Stimulated activated CD4-positive, alpha-beta T cell treated with anti-CD3 and anti-CD28 coated beads, Interleukin-15, amount 100 ng/mL, for 48 hours (primary cell): ENCODE measurements around the gene POTEF.
"Not testable (repeated sequence)": the region's sequence is repeated elsewhere in the genome, so short reads cannot be mapped to it uniquely, and the experiment has no call there.

Experiments used
- DNase-seq, 2 donors: peaks; one replicate each; pipeline ENCODE4 v3.0.0-alpha.2; 2020; ENCODE audit warnings: low read depth in 2 of 2

POTEF gene

DNA sequence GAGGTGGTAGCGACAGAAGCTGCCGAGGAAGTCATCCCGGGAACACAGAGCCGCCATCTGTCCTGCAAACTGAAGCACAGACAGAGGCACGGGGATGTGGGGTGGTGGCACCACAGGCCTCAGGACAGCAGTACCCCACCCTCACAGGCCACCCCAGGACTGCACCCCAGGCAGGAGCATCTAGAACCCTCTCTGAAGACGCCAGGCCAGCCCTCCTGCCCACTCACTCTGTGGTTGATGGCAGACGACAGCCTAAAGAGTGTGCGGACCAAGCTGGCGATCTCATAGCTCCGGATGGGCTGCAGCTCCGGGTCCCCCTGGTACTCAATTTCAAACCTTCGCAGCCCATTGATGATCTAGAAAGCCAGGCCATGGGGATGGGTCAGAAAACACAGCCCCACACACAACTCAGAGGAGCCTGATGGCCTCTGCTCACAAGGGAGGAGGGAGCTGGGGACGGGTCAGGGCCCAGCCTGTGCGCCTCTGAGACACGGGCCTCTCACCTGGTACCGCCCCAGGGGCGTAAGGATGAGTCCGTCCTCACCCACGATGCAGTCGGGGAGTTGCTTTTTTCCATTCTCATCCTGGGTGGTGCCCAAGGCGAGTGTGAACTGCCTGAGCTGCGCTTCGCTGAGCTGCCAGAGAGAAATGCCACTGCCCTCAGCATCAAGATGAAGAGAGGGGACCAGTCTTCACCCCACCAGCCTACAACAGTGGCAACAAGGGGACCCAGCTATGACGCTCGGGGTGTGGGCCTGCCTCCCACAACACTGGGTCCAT, 24.0 kb upstream of the POTEF start:
- no peak for DNase-seq

DNA sequence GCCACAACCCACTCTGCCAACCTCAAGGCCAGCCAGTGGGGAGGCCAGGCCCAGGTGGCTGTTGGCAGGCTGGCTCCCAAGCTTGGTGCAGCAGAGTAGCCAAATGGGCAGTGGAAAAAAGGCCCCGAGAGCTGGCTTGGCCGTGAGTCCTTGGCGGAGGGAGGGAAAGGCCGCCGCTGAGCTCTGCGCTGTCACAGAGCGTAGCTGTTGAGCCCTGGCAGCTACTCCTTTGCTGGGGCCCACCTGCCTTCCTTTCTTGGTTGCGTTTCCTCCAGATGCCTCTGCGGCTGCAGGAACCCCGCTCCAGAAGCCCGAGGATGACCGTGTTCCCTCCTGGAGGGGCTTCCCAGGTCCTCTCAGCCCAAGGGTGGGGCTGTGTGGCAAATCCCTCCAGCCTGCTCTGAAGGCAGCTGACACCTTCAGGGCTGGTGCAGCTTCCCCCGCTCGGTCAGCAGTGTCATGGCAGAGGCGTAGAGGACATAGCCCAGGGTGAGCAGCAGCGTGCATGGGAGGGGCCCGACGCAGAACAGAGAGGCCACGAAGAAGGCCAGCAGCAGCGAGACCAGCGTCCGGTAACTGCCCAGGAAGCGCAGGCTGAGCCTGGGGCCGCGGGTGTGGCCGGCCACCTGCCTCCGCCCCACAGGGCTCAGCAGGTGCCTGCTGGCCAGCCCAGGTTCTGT, 23.3 kb upstream of the POTEF start:
- DNase-seq = not testable (repeated sequence)

- not testable (repeated sequence) for DNase-seq
Measured at GRCh38 chr2:130151145-130151512, 22.1 kb upstream of the POTEF start.

DNA sequence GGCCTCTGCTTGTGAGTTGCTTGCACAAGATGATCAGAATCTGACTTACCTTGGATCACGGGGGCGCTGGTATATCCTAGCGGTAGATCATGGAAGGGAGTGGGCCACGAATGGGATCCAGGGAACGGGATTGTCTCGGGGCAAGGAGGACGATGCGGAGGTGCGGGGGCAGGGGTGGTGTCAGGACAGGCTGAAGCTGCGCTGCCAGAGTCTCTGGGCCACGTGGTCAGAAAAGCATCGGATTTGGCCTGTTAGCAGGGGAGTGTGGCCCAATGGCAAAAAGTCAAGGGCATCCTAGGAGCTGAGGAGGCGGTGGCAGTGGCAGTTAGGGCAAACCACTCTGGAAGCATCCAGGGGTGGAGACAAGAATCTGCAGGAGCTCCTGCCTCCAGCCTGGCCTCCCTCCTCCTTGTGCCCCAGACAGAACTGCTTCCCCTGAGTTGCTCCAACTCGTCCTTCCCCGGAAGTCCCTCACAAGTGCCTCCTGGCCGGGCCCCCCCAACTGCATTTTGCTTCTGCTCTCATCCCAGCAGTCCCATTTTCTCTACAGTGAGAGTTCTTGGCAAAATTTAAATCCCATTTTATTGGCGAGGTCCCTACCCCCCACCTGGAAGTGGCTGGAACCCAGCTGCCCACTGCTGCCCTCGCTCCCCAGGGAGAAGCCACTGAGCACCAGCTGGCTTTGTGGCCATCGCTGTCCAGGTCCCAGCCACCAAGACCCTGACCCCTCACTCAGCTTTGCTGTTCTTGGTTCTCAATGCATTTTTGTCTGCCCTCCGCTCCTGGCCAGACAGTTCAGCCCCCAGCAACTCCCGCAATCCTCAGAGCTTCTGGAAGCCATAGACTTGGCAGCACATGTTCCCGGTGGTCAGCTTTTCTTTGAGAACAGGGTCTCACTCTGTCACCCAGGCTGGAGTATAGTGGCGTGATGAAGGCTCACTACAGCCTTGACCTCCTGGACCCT, 21.4 kb upstream of the POTEF start:
- DNase-seq = no peak

GRCh38 chr2:130148515-130148914, 19.5 kb upstream of the POTEF start:
- not testable (repeated sequence) for DNase-seq

GRCh38 chr2:130145006-130145414, 16.0 kb upstream of the POTEF start, which contains the start of gene CCDC74B:
CCDC74B (minus strand) TSS chr2:130145112; CDS start chr2:130144996, 116 bp downstream.
- peak in 1 of 2 donors; percentile 47 for DNase-seq

DNA sequence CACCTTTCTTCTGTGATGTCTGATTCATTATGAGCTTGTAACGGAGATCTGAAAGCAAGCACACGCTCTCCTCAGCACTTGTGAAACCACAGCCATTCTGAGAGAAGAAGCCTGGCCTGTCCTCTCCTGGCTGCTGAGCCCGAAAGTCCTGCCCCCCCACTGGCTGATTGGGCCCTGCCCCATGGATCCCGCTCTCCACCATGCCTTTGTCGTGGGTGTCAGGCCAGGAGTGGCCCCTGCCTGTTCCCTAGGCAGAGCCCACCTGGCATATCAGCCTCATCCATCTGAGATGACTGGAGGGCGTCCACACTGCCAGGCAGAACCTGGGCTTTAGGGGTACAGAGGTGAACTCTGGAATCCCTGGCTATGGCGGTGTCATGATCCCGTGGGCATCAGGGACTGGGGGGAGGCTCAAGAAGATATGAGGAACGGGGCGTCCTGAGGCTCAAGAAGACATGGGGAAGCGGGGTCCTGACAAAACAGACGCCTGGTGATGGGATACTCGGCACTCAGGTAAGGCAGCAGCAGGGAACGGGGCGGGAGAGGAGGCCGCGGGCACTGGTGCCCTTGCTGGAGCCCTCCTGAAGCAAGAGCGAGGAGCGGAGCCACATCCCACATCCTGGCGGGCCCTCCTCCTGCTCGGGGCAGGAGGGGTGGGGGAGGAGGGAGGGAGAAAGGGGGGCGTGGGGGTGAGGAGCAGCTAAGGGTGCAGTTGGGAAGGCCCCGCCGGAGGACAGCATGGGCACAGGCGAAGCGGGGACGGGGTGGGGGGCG, 14.4 kb upstream of the POTEF start:
- DNase-seq = not testable (repeated sequence)

- DNase-seq = not testable (repeated sequence)
Measured at GRCh38 chr2:130142396-130143265, 13.6 kb upstream of the POTEF start.

- not testable (repeated sequence) for DNase-seq
Measured at GRCh38 chr2:130141645-130142370, 12.8 kb upstream of the POTEF start.

GRCh38 chr2:130141002-130141401, 12.0 kb upstream of the POTEF start:
- DNase-seq = not testable (repeated sequence)

DNA sequence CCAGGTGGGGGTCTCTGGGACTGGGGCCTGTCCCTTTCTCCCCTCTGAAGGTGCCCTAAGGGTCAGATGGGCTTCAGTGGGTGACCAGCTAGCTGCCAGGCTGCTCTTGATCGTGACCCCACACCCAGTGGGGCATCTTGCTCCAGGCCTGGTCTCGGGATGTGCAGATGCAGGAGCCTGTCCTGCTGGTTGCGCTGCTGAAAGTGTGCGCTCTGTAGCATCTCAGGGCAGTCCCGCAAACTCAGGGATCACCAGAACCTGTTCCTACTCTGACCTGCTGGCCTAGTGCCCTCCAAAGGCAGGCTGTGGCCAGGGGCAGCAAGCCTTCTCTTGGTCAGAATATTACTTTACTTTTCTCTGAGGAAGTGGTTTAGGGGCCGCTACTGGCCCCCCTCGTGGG, 11.5 kb upstream of the POTEF start:
- DNase-seq = not testable (repeated sequence)

DNA sequence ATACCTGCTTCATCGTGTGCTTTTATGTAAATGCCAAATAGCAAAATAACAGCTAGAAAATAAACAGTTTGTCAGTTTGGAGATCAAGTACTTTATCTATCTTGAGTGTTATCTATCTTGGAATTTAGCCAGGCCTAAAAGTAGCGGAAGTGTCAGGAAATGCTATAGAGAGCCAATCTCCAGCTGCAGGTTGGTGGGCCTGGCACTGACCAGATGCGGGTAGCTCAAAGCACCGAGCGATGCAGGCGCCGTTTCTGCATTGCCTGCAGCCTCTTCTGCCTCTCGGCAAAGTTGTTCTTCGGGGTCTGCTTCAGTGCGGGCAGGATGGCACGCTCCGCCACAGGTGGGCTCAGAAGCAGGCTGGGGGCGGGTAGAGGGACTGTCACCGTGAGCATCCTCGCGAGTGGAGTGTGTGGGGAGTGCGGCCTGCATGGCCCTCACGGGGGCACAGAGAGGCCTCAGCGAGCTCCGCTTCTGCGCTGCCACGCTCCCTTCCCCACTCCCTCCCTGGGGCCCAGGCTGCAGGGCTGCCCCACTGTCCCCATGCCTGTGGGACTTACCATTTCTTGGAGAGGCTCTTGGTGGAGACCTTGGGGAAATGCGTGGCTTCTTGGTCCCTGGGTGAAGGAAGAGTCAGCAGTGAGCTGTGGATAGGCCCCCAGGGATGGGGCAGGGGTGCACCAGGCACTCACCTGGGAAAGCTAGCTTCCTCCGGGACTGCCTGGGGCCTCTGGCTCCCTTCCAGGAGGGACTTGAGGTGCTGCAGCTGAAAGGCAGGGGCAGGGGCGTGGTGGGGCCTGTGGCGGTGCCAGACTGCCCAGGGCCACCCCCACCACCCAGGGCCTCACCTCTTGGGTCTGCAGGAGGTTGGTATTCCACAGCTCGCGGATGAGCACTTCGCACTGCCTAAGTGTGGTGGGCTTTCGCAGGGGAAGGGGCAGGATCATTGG, 10.6 kb upstream of the POTEF start:
- DNase-seq = not testable (repeated sequence)

- not testable (repeated sequence) for DNase-seq
Measured at GRCh38 chr2:130138841-130139251, 9.8 kb upstream of the POTEF start.

GRCh38 chr2:130138326-130138725, 9.3 kb upstream of the POTEF start:
- not testable (repeated sequence) for DNase-seq

GRCh38 chr2:130137118-130137517, 8.1 kb upstream of the POTEF start:
- not testable (repeated sequence) for DNase-seq

DNA sequence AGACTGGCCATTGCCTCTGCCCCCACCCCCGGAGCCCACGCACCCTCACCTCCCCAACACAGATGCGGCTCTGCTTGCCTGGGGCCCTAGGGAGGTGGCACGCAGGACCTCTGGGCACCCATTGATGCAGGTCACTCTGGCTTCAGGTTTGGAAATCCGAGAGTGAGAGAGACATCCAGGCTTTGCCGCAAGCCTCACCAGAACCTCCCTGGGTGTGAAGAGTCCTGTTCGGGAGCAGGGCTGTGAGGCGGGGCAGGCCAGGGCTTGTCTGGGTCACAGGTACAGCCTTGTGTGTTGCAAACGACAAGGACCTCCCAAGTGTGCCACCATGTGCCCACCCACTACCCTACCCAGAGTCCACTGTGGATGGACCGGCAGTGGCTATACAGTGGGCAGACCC, 7.5 kb upstream of the POTEF start:
- not testable (repeated sequence) for DNase-seq

DNA sequence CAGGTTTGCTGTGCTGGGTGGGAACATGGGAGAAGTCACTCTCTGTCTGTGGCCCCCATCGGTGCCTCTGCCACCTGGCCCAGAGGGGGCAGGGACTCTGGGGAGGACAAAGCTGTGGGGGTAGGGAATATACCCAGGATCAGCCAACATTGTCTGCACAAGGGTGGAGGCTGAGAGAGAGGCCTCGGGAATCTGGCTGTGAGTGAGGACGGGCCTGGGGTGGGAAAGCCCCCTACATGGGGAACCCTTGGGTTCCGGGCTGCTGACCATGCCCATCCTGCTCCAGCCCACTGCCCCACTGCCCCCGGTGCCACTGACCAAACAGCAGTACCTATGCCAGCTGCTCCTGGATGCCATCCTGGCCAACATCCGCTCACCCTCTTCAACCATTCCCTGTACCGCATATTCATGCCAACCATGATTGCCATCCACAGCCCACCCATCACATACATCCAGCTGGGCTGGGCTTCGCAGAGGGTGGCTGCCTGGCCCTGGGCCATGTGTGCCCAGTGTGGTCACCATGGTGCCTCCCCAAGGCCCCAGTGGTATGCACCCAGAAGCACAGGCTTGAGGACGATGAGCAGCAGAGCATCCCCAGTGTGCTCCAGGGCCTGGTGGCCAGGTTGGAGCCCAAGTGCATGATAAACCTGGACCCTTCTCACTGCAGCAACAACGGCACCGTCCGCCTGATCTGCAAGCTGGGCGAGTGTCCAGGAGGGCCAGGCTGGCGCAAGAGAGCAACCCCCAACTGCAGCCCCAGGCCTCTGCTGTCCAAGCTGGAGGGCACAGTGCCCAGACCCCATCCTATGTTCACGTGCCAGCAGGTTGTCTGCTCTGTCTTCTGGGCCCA, 6.9 kb upstream of the POTEF start:
- no peak for DNase-seq
